Endothelial cell of umbilical vein (primary cell): ENCODE results near the gene CCN6. TPM values are rescaled to one million over a fixed set of nuclear protein-coding genes. Genes with fewer than 3 reads are reported as not detected.

ENCODE experiments used
- BruUV-seq: library from RNA; stranded (reverse); fragments of 400-500 nt; replicated peaks from 2 replicates; lab custom pipeline; 2021; lab: Mats Ljungman, UMichigan
- CTCF ChIA-PET: fragments of 300-600, 350-600 bp; sonication (Branson Sonifier 250); formaldehyde crosslinking; loops from one replicate; lab custom pipeline; 2021; ENCODE audit warnings: antibody characterized with exemption, inconsistent platforms; lab: Charles Lee
- POLR2A ChIA-PET: fragments of 300-600, 350-600 bp; sonication (Branson Sonifier 250); formaldehyde crosslinking; loops from one replicate; lab custom pipeline; 2021; ENCODE audit warnings: antibody characterized with exemption, inconsistent platforms; lab: Charles Lee
- DNase-seq: peaks from one replicate; pipeline ENCODE4 v3.0.0-alpha.2; 2011; ENCODE audit warnings: low read depth, low spot score
- FAIRE-seq: peaks from 2 replicates; lab custom pipeline; 2011; peaks lifted over from hg19 to GRCh38; lab: Jason Lieb, UNC
- H2AFZ ChIP-seq: 2 replicates; pipeline ENCODE4 v1.6.0; 2012; ENCODE audit warnings: low read depth, low read length, control low read depth, inconsistent platforms
- H3K27ac ChIP-seq: 2 replicates; pipeline ENCODE4 v1.5.1; 2011; ENCODE audit warnings: low read depth, mild to moderate bottlenecking, control low read depth, low read length, moderate library complexity; ENCODE audit not compliant: insufficient read depth
- H3K27me3 ChIP-seq, 2 experiments: 2 replicates each; pipeline versions ENCODE4 v1.6.0 to v1.6.1; 2011; ENCODE audit warnings: low read length in 2 of 2, mixed read lengths in 1 of 2; ENCODE audit not compliant: control insufficient read depth in 2 of 2, insufficient read depth in 2 of 2
- H3K36me3 ChIP-seq, 2 experiments: 2 replicates in 1 of 2; 3 replicates in 1 of 2; pipeline ENCODE4 v1.5.1; 2011; ENCODE audit warnings: low read length in 2 of 2, mild to moderate bottlenecking in 1 of 2, moderate library complexity in 1 of 2; ENCODE audit not compliant: control insufficient read depth in 2 of 2, insufficient read depth in 2 of 2; ENCODE audit errors: extremely low read depth in 1 of 2
- H3K4me1 ChIP-seq: 3 replicates; pipeline ENCODE4 v1.5.1; 2011; ENCODE audit warnings: mild to moderate bottlenecking, low read length; ENCODE audit not compliant: control insufficient read depth, insufficient read depth; ENCODE audit errors: extremely low read depth
- H3K4me2 ChIP-seq: 2 replicates; pipeline ENCODE4 v1.6.1; 2011; ENCODE audit warnings: low read length, control low read depth, mixed read lengths; ENCODE audit not compliant: insufficient read depth
- H3K4me3 ChIP-seq, 3 experiments: fragments of 200-600 bp in 1 of 3; sonication (generic), shearing (Covaris generic) in 1 of 3; replicated peaks in 1 of 3; 2 replicates each; pipeline ENCODE4 v1.5.1; 2011 to 2016; ENCODE audit warnings: control low read depth in 3 of 3, low read length in 3 of 3, mild to moderate bottlenecking in 2 of 3, inconsistent platforms in 1 of 3, low read depth in 1 of 3, moderate library complexity in 1 of 3; ENCODE audit not compliant: insufficient read depth in 1 of 3
- H3K79me2 ChIP-seq: 2 replicates; pipeline ENCODE4 v1.6.0; 2012; ENCODE audit warnings: low read length, inconsistent platforms; ENCODE audit not compliant: control insufficient read depth, insufficient read depth
- H3K9ac ChIP-seq: replicated peaks from 2 replicates; pipeline ENCODE3; 2011; ENCODE audit warnings: low read length, control low read depth; ENCODE audit not compliant: insufficient read depth; ENCODE audit errors: extremely low read depth
- H3K9me1 ChIP-seq: replicated peaks from 3 replicates; pipeline ENCODE4 v1.6.0; 2011; ENCODE audit warnings: mild to moderate bottlenecking, low read length; ENCODE audit not compliant: control insufficient read depth, insufficient read depth; ENCODE audit errors: extremely low read depth
- H3K9me3 ChIP-seq: replicated peaks from 2 replicates; pipeline ENCODE4 v1.5.1; 2012; ENCODE audit warnings: low read length, inconsistent platforms; ENCODE audit not compliant: control insufficient read depth, insufficient read depth
- H4K20me1 ChIP-seq: replicated peaks from 2 replicates; pipeline ENCODE3; 2011; ENCODE audit warnings: mild to moderate bottlenecking, low read length; ENCODE audit not compliant: control insufficient read depth, insufficient read depth; ENCODE audit errors: extremely low read depth
- EZH2 ChIP-seq: IDR thresholded peaks from 2 replicates; pipeline ENCODE4 v1.6.1; 2012; ENCODE audit warnings: borderline replicate concordance, low read depth, mild to moderate bottlenecking, moderate library complexity, low read length, inconsistent platforms; ENCODE audit not compliant: severe bottlenecking
- FOS ChIP-seq: IDR thresholded peaks from 2 replicates; pipeline ENCODE4 v1.6.1; 2011; ENCODE audit warnings: mild to moderate bottlenecking, low read length, moderate library complexity, borderline replicate concordance; ENCODE audit not compliant: insufficient read depth
- GATA2 ChIP-seq: IDR thresholded peaks from 2 replicates; pipeline ENCODE4 v1.7.0; 2011; ENCODE audit warnings: low read depth, mild to moderate bottlenecking, moderate library complexity, mixed read lengths, low read length; ENCODE audit not compliant: insufficient read length, insufficient read depth
- JUN ChIP-seq: IDR thresholded peaks from 2 replicates; pipeline ENCODE4 v1.6.1; 2011; ENCODE audit warnings: borderline replicate concordance, low read depth; ENCODE audit not compliant: insufficient read length, insufficient read depth
- MYC ChIP-seq: IDR thresholded peaks from one replicate; pipeline ENCODE4 v1.6.1; 2011; ENCODE audit warnings: mild to moderate bottlenecking, low read depth, low read length
- POLR2A ChIP-seq: IDR thresholded peaks from 2 replicates; pipeline ENCODE4 v1.6.1; 2012; ENCODE audit warnings: low read depth, mild to moderate bottlenecking, control low read depth, low read length
- POLR2AphosphoS5 ChIP-seq: IDR thresholded peaks from 2 replicates; pipeline ENCODE4 v1.6.1; 2012; ENCODE audit warnings: low read depth, mild to moderate bottlenecking, control low read depth, low read length, moderate library complexity; ENCODE audit not compliant: insufficient read depth
- dilution Hi-C: fragments of 300-500 bp; cut with MboI; formaldehyde crosslinking; loops from one replicate; pipeline ENCODE4 v1.15.0; 2019; ENCODE audit warnings: low sequenced_read_pairs; ENCODE audit not compliant: extremely low pct_ligation_motif_present
- intact Hi-C: fragments of 100-400 bp; cut with micrococcal nuclease; formaldehyde crosslinking; loops from one replicate; pipeline ENCODE4 v1.10.0; 2022
- polyA plus RNA-seq, 4 experiments: library from polyadenylated mRNA; depleted of rRNA in 3 of 4; stranded (reverse) in 3 of 4; unstranded in 1 of 4; fragments of >200 nt; gene quantifications; 2 replicates each; pipeline versions ENCODE4 v1.2.1 to v1.2.3, GENCODE V29; 2011 to 2012; ENCODE audit warnings: missing spikeins in 1 of 4
- total RNA-seq: library from RNA; stranded (reverse); gene quantifications from 2 replicates; pipeline ENCODE4 v1.2.3, GENCODE V29; 2021
- TF ChIP-seq, protein P1 (sequence below), 2 donors: IDR thresholded peaks; 1 replicate in 1 of 2; 2 replicates in 1 of 2; pipeline ENCODE4 v1.5.1; 2011; ENCODE audit warnings: low read length in 2 of 2, mild to moderate bottlenecking in 2 of 2, moderate library complexity in 2 of 2, control low read depth in 1 of 2, inconsistent platforms in 1 of 2, low read depth in 1 of 2; ENCODE audit not compliant: insufficient read depth in 1 of 2; ENCODE audit errors: extremely low read depth in 1 of 2
- TF ChIP-seq, protein P2 (sequence below): IDR thresholded peaks from 2 replicates; pipeline ENCODE4 v1.6.1; 2011; ENCODE audit not compliant: insufficient read depth, insufficient read length

The CCN6 gene
- total and polyA plus RNA-seq, 2 donors (not counting 3 experiments of a cell fraction or from before 2014, with no cell fraction given) = not detected

DNA sequence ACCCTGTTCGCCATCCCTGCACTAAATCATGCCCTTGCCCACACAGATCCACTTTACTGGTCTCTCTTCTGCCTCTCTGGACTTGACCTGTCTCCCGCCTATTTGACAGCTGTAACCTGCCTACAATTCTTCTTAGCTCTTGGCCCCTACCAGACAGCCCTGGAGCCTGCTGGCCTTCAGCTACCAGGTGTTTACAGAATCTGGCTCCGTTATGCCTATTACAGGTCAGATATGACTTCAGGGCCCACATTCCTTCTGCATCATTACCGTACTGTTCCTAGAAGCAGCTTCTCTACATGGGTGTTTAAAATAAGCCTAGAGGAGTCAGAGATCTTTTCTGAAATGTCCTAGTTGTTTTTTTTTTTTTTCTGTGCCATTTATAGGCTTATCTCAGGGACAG lies 45.4 kb upstream of the CCN6 start:
- Histone ChIP-seq H3K79me2 (no peaks in the 10 kb centered on the region), H3K4me1 (peaks cover 7% of the 10 kb centered on the region), H4K20me1 (no peaks in the 10 kb centered on the region), H3K9me1 (no peaks in the 10 kb centered on the region), H3K36me3 (no peaks in the 10 kb centered on the region), H3K9ac (no peak overlapping the region), H2AFZ (no peak overlapping the region), H3K4me3 (no peak overlapping the region), H3K9me3 (no peaks in the 10 kb centered on the region), H3K4me2 (no peak overlapping the region), H3K27ac (no peak overlapping the region), H3K27me3 (no peaks in the 10 kb centered on the region)
- DNase-seq (no peak), FAIRE-seq (no peak)
- intact Hi-C loops = no loop called here
- dilution Hi-C loops = no loop called here
- CTCF ChIA-PET = interaction anchor here (0.8 to 2.2 kb wide), 6 partner anchors 9 to 298 kb away, joined by 3 to 14 read pairs (median 4); no protein-coding TSS in a partner anchor
- TF ChIP-seq MYC = no peak
- no peak for TF ChIP-seq POLR2AphosphoS5
- TF ChIP-seq GATA2 = no peak
- TF ChIP-seq JUN = no peak
- no peak for TF ChIP-seq POLR2A
- TF ChIP-seq, protein P1, sequence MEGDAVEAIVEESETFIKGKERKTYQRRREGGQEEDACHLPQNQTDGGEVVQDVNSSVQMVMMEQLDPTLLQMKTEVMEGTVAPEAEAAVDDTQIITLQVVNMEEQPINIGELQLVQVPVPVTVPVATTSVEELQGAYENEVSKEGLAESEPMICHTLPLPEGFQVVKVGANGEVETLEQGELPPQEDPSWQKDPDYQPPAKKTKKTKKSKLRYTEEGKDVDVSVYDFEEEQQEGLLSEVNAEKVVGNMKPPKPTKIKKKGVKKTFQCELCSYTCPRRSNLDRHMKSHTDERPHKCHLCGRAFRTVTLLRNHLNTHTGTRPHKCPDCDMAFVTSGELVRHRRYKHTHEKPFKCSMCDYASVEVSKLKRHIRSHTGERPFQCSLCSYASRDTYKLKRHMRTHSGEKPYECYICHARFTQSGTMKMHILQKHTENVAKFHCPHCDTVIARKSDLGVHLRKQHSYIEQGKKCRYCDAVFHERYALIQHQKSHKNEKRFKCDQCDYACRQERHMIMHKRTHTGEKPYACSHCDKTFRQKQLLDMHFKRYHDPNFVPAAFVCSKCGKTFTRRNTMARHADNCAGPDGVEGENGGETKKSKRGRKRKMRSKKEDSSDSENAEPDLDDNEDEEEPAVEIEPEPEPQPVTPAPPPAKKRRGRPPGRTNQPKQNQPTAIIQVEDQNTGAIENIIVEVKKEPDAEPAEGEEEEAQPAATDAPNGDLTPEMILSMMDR (IDR thresholded peaks at IDR 0.05; ENCODE audit: extremely low read depth in 1 of 2, insufficient read depth in 1 of 2, low read depth in 1 of 2, low read length in 2 of 2) = no peak
- TF ChIP-seq EZH2 = no peak
- TF ChIP-seq, protein P2, sequence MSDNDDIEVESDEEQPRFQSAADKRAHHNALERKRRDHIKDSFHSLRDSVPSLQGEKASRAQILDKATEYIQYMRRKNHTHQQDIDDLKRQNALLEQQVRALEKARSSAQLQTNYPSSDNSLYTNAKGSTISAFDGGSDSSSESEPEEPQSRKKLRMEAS = no peak
- TF ChIP-seq FOS = no peak
- BruUV-seq = no TSS peak
- POLR2A ChIA-PET = interaction anchor here (0.7 kb wide), 1 partner anchor 29 kb away, joined by 3 read pairs; no protein-coding TSS in a partner anchor
